Measurements from ENCODE around the gene DVL3. TPM values are rescaled to one million over a fixed set of nuclear protein-coding genes. Genes with fewer than 3 reads are reported as not detected.

DVL3 gene
- total RNA-seq, 1 experiment from 2014 or later = 108 TPM

GRCh38 chr3:184168363-184169120 is 13.4 kb downstream of the DVL3 start:
- Histone ChIP-seq H3K4me3 (no peak overlapping the region), H3K27ac (0 out of 2 replicates have a peak overlapping the region, but pooled peaks have one; percentile 3), H2AFZ (no peak overlapping the region), H3K36me3 (ENCODE audit: low read depth) (peaks cover 35% of the 10 kb centered on the region), H3K79me2 (ENCODE audit: low read depth) (no peaks in the 10 kb centered on the region), H3K4me1 (replicated peaks; ENCODE audit: insufficient read depth) (no peaks in the 10 kb centered on the region), H3F3A (ENCODE audit: insufficient read depth, low read depth) (peaks cover 26% of the 10 kb centered on the region; the same call in 1 of the 2 replicates), H3K9me2 (ENCODE audit: insufficient read depth) (no peaks in the 10 kb centered on the region), H4K20me1 (ENCODE audit: insufficient read depth) (0 out of 2 replicates have a peak, but pooled peaks cover 3% of the 10 kb centered on the region), H3K4me2 (no peak overlapping the region), H3K9me3 (ENCODE audit: insufficient read depth, low read depth) (no peaks in the 10 kb centered on the region), H3K27me3 (ENCODE audit: insufficient read depth, low read depth) (no peaks in the 10 kb centered on the region)
- ChIA-PET POLR2A (ENCODE audit: unreplicated experiment) (no interaction called here), CTCF (no interaction called here)
- BruUV-seq (replicated peaks) = no TSS peak
- no peak for TF ChIP-seq EZH2 (IDR thresholded peaks at IDR 0.05; ENCODE audit: low read depth)
- TF ChIP-seq CTCF (conservative IDR thresholded peaks at IDR 0.05) = no peak
- DNase-seq = no peak
- intact Hi-C loops (cut with micrococcal nuclease; ENCODE audit: unreplicated experiment) = no loop called here

DNA sequence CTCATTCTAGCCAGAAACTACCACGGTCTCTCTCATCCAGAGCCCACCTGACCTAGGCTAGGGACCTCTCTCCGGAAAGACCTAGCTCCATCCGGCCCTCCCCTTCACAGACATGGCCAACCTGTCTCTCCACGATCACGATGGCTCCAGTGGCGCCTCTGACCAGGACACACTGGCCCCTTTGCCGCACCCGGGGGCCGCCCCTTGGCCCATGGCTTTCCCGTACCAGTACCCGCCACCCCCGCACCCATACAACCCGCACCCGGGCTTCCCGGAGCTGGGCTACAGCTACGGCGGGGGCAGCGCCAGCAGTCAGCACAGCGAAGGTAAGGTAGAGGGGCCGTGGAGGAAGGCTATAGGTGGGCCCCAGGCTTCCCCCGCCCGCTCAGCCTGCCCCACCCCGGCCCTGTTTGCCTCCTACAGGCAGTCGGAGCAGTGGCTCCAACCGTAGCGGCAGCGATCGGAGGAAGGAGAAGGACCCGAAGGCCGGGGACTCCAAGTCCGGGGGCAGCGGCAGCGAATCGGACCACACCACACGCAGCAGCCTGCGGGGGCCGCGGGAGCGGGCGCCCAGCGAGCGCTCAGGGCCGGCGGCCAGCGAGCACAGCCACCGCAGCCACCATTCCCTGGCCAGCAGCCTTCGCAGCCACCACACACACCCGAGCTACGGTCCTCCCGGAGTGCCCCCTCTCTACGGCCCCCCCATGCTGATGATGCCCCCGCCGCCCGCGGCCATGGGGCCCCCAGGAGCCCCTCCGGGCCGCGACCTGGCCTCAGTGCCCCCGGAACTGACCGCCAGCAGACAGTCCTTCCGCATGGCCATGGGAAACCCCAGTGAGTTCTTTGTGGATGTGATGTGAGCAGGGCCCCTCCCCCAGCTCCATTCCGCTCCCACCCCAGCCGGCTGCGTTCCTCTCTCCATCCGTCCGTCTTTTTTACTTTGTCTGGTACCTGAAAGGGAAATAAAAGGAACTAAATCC is 15.0 kb downstream of the DVL3 start:
- peaks cover 5% of the 10 kb centered on the region for H3K79me2 ChIP-seq (ENCODE audit: low read depth)
- ChIA-PET CTCF (interaction anchor here (0.5 kb wide), 1 partner anchor 842 kb away, joined by 3 read pairs; no protein-coding TSS in a partner anchor), POLR2A (ENCODE audit: unreplicated experiment) (no interaction called here)
- DNase-seq = no peak
- intact Hi-C loops (cut with micrococcal nuclease; ENCODE audit: unreplicated experiment) = no loop called here
- BruUV-seq (replicated peaks) = no TSS peak
- no peaks in the 10 kb centered on the region for H3K4me1 ChIP-seq (replicated peaks; ENCODE audit: insufficient read depth)
- H3F3A ChIP-seq (ENCODE audit: insufficient read depth, low read depth) = peaks cover 34% of the 10 kb centered on the region; the same call in 1 of the 2 replicates
- no peaks in the 10 kb centered on the region for H3K9me3 ChIP-seq (ENCODE audit: insufficient read depth, low read depth)
- no peak overlapping the region for H2AFZ ChIP-seq
- no peak overlapping the region for H3K4me3 ChIP-seq
- no peaks in the 10 kb centered on the region for H3K27me3 ChIP-seq (ENCODE audit: insufficient read depth, low read depth)
- no peaks in the 10 kb centered on the region for H3K9me2 ChIP-seq (ENCODE audit: insufficient read depth)
- TF ChIP-seq CTCF (conservative IDR thresholded peaks at IDR 0.05) (no peak), EZH2 (IDR thresholded peaks at IDR 0.05; ENCODE audit: low read depth) (no peak)
- peaks cover 26% of the 10 kb centered on the region; the same call in 1 of the 2 replicates for H3K36me3 ChIP-seq (ENCODE audit: low read depth)
- no peak overlapping the region for H3K27ac ChIP-seq
- H3K4me2 ChIP-seq = no peak overlapping the region
- 0 out of 2 replicates have a peak, but pooled peaks cover 3% of the 10 kb centered on the region for H4K20me1 ChIP-seq (ENCODE audit: insufficient read depth)

GRCh38 chr3:184171562-184171961 is 16.4 kb downstream of the DVL3 start:
- no peak overlapping the region for H3K4me3 ChIP-seq
- BruUV-seq (replicated peaks) = no TSS peak
- peaks cover 42% of the 10 kb centered on the region; the same call in 1 of the 2 replicates for H3F3A ChIP-seq (ENCODE audit: insufficient read depth, low read depth)
- no peaks in the 10 kb centered on the region for H3K27me3 ChIP-seq (ENCODE audit: insufficient read depth, low read depth)
- ChIA-PET CTCF (no interaction called here), POLR2A (ENCODE audit: unreplicated experiment) (interaction anchor here (0.6 kb wide), 1 partner anchor 43 kb away, joined by 3 read pairs; no protein-coding TSS in a partner anchor)
- H3K79me2 ChIP-seq (ENCODE audit: low read depth) = peaks cover 18% of the 10 kb centered on the region
- TF ChIP-seq CTCF (conservative IDR thresholded peaks at IDR 0.05) (no peak), EZH2 (IDR thresholded peaks at IDR 0.05; ENCODE audit: low read depth) (no peak)
- H3K27ac ChIP-seq = no peak overlapping the region
- H3K9me3 ChIP-seq (ENCODE audit: insufficient read depth, low read depth) = no peaks in the 10 kb centered on the region
- 0 out of 2 replicates have a peak, but pooled peaks cover 3% of the 10 kb centered on the region for H4K20me1 ChIP-seq (ENCODE audit: insufficient read depth)
- no peaks in the 10 kb centered on the region for H3K9me2 ChIP-seq (ENCODE audit: insufficient read depth)
- intact Hi-C loops (cut with micrococcal nuclease; ENCODE audit: unreplicated experiment) = no loop called here
- DNase-seq = no peak
- no peak overlapping the region for H3K4me2 ChIP-seq
- H3K36me3 ChIP-seq (ENCODE audit: low read depth) = 0 out of 2 replicates have a peak, but pooled peaks cover 13% of the 10 kb centered on the region
- H3K4me1 ChIP-seq (replicated peaks; ENCODE audit: insufficient read depth) = peaks cover 11% of the 10 kb centered on the region
- no peak overlapping the region for H2AFZ ChIP-seq

All from PC-9 (cell line).